GM19452 (cell line): ENCODE measurements around the gene SSRP1.
"Not testable (repeated sequence)": the region's sequence is repeated elsewhere in the genome, so short reads cannot be mapped to it uniquely, and the experiment has no call there.

ENCODE experiments used
- ATAC-seq: cut with Tn5 transposase; IDR thresholded peaks from one replicate; pipeline ENCODE4 v1.9.1; 2021; ENCODE audit not compliant: unreplicated experiment

SSRP1 gene, protein sequence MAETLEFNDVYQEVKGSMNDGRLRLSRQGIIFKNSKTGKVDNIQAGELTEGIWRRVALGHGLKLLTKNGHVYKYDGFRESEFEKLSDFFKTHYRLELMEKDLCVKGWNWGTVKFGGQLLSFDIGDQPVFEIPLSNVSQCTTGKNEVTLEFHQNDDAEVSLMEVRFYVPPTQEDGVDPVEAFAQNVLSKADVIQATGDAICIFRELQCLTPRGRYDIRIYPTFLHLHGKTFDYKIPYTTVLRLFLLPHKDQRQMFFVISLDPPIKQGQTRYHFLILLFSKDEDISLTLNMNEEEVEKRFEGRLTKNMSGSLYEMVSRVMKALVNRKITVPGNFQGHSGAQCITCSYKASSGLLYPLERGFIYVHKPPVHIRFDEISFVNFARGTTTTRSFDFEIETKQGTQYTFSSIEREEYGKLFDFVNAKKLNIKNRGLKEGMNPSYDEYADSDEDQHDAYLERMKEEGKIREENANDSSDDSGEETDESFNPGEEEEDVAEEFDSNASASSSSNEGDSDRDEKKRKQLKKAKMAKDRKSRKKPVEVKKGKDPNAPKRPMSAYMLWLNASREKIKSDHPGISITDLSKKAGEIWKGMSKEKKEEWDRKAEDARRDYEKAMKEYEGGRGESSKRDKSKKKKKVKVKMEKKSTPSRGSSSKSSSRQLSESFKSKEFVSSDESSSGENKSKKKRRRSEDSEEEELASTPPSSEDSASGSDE

DNA sequence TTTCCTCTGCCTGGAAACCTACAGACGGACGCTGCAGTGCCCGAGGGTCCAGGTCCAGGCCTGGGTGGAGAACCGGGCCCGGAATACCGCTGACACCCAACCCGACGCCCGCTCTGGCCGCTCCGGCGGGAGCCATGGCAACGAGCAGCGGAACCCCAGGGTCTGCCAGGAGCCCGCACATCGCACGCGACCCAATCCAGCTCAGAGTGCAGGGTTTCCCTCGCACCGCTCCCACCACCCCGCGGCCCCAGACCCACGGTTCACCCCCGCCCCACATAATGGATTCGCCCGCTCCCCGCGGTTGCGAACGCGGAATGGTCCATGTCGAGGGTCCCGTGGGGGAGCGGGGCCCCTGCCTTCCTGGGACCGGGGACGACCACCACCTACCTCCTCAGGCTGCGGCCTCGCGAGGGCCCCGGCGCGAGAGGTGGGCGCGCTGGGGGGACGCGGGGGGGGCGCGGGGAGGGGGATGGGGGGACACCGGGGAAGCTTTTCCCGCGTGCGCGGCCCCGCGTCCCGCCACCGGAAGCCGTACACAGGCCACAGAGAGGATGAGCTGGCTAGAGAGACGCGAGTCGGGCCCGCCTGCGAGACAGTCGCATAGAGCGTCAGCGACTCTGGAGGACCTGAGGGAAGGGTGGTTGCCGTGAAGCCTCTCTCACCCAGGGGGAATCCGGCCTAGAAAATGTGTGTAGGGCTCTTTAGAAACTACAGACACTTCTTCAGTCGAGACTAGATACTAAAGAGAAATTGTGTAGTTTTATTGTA is at the start of gene SSRP1:
Gene SSRP1 (minus strand): TSS at position 550 of the 768 bp plus-strand sequence. CDS start 771 bp downstream, outside the sequence.
- ATAC-seq, result peak; percentile 99

DNA sequence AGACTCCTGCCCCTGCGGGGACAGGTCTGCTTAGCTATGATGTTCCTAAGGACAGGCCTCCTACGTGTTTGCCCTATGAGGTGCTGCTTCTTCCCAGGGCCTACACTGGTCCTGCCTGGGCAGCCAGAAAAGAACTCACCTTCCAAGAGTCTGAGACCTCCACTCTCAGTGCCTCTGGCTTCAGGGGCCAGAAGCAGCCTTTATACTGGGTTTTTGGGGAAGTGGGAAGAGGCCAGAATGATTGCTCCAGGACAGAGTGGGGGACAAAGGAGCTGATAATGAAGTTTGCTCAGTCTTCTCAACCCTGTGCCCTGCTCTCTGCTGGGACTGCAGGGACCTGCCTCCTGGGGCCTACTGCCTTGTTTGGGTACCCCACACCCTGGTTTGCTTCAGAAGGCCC is 45.3 kb upstream of the SSRP1 start, which contains the start of gene PRG3:
Gene PRG3 (minus strand): TSS at position 176 of the 400 bp plus-strand sequence. CDS start 442 bp downstream, outside the sequence.
- no peak for ATAC-seq

DNA sequence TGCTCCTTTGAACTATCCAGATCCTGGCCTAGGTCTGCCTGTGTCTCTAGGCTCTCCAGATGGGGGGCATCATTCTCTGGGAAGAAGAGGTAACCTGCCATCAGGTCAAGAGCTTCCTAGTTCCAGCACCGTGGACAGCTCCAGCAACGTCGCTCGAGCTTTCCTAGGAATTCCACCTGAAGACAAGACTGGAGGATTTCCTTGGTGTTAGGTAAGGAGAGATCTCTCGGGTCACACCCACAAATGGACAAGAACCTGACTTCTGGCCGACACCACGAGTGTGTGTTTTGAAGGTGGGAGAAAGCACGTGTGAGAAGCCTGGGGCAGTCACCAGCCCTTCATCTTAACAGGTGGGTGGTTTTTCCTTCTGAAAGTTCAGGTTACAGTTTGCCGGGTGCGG is 44.0 kb upstream of the SSRP1 start:
- no peak for ATAC-seq

DNA sequence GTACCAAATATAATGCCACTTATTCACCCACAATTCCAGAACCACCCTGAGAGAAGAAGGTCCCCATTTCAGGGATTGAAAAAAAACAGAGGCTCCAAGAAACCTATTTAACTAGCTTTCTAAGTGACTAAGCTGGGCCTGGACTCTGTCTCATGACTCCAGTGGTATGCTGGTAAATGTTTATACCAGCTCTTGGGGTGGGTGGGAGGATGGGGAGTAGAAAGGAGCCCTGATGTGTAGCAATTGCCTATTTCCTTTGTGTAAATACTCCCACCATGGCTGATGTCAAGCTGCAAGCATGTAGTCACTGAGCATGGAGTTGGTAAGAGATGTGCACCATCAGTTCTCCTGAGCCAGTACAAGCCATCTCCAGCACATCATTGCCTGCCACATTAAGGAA is 42.5 kb upstream of the SSRP1 start:
- ATAC-seq, result no peak

DNA sequence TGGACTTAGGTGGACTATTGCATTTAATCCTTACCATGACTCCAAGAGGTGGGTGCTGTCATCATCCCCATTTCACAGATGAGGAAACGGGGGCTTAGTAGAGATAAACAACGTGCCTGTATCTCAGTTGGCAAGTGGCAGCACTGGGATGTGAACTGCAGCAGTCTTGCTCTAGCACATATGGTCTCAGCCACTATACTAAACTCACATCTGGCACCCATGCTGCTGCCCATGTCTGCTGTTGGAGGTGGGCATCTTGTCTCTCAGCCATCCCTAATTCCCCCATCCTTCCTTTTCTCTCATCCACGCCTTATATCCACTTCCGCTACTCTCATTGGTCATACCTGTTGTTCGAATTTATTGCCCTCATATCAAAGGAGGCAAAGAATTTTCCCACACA is 41.4 kb upstream of the SSRP1 start:
- ATAC-seq, result no peak

DNA sequence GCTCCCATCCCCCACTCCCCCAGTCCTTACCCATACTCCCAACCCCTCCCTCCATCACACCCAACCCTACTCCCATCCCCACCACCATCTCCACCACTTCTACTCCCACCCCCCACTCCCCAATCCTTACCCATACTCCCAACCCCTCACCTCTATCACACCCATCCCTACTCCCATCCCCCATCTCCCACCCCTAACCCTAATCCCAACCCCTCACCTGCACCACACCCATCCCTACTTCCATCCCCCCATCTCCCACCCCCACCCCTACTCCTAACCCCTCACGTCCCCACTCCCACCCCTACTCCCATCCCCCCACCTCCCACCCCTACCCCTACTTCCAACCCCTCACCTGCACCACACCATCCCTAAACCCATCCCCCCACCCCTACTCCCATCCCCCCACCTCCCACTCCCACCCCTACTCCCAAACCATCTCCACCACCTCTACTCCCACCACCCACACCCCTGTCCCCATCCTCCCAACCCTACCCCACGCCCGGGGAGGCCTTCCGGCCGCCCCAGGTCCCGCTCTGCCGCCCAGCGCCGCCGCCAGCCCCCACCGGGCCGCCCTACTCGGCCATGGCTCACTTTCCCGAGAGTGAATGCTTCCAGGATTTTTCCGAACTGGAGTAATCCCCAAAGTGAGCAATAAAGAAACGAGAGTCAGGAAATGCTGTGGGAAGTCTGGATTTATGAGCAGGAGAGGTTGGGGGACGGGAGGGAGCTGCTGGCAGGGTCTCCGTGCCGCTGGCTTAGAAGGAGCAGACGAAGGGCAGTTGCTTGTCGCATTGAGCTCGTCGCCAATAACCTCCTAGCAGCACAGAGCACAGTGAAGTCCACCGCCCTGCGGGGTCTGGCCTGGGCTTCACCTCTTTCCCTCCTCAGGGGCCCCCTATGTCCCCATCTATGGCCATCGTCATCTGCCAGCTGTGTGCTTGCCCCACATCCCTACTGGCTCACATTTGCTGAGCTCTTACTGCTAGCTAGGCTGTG is 40.7 kb upstream of the SSRP1 start:
- ATAC-seq, result no peak

DNA sequence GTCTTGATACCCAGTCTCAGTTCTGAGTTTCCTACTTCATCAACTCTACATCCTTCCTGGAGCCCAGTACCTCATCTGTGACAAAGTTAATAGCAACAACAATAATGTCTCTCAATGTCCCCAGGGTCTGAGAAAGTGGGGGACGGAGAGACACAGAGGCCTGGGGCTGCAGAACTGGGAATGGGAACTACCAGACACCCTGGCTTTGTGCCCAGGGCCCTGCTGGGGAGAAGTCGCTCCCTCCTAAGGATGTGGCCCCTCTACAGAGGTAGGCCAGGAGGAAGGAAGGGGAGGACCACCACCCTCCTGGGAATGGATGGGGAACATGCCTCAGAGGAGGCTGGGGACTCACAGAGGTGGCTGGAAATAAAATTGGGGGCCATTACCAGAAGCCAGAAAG is 39.8 kb upstream of the SSRP1 start:
- no peak for ATAC-seq

DNA sequence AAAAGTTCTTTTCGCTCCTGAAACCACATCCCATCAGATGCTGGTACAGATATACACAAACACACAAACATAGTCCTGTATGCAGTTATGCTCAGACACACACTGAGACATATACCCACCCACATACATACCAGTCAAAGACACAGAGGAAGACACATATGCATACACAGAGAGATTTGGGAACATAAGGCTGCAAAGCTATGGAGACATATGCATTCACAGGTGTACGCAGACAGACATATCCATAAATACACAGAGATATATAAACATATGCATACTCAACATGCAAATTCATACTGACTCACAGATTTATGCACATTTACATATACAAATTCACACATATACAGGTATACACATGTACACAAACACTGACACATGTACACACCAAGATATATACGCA is 39.3 kb upstream of the SSRP1 start:
- ATAC-seq, result no peak

DNA sequence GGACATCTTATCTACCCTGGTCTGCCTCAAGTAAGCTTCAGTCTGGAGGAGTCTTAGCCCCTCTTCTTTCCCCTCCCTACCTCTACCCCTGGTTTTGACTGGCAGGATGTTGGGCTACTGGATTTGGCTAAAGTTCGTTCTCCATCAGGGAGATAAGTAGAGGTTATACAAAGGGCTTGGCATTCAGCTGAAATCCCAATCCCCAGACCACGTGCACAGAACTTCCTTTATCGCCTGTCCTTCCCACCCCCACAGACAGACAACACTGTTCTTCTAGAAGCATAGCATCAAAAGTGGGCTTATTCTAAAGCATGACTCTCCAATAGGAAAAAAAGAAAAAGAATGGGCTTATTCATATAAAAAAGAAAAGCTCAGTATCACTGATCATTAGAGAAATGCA is 37.5 kb upstream of the SSRP1 start:
- ATAC-seq, result no peak

DNA sequence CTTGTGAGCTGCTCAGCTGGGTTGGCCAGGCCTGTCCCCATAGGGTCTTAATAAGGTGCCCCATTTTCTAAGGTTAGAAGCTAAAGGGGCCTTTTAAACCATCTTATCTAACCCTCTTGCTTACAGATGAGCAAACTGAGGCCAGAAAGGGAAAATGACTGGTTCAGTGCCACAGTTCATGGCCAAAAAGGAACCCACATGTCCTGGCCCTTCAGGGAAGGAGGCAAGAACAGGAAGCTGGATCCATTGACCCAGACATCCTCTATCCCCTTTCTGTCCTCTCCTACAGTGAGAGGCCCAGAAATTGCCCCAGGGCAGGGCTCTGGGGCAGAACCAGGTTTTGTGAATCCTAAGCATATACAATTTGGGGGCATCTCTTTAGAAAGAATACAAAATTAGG is 35.2 kb upstream of the SSRP1 start:
- ATAC-seq, result no peak

DNA sequence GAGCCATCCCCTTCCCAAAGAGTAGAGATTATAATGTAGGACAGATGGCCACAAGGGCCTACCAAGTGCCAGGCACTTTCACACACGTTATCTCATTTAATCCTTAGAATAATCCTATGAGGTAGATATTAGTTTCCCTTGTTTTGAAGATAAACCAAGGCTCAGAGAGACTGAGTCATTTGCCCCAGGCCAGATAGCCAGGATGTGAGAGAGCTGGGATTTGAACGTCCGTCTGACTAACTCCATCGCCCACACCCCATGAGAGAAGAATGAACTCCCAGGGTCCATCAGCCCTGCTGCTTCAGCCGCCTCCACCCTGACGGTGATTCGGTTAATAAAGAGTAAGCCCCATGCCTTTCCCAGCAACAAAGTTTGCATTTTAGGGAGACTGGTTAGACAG is 34.6 kb upstream of the SSRP1 start:
- no peak for ATAC-seq

DNA sequence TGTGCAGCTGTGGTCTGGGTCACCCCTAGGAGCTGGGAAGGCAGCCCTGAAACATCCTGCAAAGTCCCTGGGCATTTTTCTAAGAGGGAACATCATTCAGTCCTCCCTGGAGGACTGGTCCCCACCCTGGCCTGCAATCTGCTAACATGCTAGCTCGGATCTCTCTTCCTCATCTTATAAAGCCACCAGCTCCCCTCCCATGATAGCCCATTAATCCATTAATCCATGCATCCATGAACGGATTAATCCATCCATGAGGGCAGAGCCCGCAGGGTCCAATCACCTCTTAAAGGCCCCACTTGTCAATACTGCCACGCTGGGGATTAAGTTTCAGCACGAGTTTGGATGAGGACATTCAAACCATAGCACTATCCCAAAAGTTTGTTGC is 33.1 kb upstream of the SSRP1 start:
- ATAC-seq, result no peak

DNA sequence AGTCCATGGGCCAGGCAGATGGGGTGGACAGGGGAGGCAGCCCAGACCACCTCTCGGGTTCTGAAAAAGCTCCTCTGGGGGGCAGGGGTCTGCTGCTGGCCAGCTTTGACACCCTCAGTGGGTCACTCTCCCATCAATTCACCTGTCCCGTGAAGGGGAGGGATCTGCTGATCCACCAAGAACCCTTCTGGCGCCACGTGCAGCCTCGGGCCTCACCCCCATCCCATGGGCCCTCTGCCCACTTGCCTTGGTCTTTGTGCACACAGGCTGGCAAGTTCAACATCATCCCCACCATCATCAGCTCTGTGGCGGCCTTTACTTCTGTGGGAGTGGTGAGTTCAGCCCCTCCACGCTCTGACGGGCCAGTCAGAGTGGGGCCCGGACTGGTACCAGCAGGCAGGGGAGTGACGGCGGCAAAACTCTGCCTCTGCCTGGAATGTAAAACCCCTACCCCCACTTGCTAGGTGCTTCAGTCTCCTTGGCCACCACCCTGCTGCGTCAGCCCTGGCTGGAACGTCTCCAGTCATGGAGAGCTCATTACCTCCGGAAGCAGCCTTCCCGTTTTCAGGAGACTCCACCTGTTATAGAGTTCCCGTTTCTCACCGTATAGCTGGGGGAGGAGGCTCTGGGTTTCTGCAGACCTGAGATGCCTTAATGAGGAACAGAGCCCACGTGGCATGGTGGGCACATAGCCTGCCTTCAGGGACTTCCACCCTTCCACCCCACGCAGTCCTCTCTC is 32.6 kb upstream of the SSRP1 start:
- no peak for ATAC-seq

DNA sequence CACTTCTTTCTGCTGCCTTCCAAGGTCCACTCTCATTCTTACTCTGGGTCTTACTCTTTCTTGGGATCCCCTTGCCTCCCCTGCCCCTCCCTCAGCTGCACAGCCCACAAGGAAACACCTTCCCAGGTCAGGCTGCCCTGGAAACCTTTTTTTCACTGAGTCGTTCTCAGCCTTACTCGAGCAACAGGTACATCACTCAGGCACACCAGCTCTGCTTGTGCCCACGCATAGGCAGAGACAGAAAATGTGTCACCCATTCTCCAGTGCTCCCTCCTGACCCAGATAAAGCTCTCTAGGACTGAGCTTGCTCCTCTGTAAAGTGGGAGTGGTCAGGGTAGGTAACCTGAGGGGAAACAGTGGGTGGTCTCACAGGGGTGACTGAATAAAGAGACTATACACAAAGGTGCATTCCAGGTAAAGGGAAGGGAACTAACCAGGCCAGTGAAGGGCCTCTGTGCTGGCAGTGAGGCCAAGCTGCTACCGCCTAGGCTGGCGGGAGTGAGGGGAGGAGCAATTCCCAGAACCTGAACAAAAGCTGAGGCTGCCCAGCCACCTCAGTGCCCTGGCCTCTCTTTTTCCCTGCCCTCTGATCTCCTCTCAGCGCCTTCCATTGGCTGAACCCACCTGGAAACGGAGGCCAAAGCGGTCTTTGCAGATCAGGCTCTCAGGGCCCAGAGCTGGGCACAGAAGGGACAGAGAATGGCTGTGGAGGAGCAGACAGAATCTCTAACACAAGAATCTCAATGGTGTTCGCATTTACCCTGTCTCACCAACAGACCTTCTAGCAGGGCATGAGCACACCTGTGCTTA is 29.4 kb upstream of the SSRP1 start:
- no peak for ATAC-seq

DNA sequence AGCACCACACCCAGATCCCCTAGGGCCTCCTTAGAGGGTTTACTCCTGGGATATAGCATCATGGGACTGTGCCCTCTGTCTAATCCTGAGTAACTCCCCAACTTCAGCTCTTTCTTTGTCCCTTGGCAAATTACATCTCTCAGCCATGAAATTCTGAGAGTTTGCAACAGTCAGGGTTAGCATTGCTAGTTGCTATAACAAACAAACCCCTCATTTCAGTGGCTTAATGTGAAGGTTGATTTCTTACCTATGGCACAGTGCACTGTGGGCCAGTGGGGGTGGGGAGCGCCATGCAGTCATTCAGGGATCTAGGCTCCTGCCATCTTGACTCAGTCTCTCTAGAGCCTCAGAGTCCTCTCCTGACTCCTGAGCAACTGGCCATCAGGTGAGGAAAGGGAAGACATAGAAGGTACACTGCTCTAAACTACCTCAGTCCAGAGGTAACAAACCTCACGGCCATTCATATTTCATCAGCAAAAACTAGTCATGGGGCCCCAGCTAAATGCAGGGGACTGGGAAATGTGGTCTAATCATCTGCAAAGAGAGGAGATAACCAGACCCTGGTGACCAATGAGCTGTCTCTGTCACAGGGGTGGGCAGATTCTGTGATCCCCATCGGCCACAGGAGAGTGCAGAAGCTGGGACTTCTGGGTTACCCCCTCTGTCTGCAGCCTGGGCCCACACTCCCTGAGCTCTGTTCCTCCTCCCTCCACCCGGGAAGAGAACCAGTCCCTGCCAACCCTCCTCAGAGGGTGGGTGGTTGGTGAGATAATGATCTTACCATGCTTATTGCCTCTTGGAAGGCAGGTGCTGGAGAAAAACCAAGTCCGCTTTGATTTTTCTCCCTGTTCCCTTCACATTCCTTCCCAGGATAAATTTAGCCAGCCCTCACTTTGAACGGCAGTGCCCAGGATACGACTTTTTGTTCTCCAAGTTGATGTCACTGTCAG is 27.7 kb upstream of the SSRP1 start:
- ATAC-seq, result no peak

DNA sequence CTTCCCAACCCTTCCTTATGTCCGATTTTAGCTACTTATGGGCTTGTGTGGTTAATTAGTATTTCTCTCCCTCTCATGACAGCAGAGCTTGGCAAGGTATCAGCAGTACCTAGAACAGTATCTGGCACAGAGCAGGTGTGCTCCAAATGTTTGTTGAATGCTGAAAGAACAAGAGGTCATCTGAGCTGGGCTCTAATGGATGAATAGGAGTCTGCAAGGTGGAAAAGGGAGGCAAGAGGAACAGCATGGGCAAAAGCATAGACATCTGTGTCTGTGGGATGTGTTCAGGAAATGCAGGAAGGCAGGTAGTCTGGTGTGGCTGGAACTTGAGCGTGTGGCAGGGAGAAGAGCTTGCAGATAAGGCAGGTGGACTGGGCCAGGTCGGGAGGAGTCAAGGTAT is 26.2 kb upstream of the SSRP1 start:
- ATAC-seq, result no peak

DNA sequence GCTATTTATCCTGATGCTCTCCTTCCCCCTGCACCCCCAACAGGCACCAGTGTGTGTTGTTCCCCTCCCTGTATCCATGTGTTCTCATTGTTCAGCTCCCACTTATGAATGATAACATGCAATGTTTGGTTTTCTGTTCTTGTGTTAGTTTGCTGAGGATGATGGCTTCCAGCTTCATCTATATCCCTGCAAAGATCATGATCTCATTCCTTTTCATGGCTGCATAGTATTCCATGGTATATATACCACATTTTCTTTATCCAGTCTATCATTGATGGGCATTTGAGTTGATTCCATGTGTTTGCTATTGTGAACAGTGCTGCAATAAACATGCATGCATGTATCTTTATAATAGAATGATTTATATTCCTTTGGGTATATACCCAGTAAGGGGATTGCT is 25.7 kb upstream of the SSRP1 start:
- not testable (repeated sequence) for ATAC-seq

DNA sequence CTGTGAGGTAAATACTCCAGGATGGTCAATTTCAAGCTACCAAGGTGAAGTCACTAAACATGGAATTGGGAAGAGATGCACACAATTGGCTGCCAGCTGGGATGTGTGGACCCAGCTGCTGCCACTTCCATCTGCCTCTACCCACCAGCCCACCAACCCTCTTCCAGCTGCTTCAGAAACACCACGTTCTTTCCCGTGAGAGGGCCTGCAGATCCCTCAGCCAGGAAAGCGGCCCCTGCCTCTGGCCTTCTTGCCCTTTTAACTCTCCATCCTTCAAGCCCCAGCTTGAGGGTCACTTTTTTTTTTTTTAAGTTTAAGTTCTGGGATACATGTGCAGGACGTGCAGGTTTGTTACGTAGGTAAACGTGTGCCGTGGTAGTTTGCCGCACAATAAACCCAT is 25.3 kb upstream of the SSRP1 start:
- ATAC-seq, result no peak
